Measurements from ENCODE around the gene ST6GALNAC4.

The ST6GALNAC4 gene

GRCh38 chr9:127934986-127935385 is 18.1 kb upstream of the ST6GALNAC4 start:
- TF ChIP-seq SP2 (tag by site-specific recombination; IDR thresholded peaks at IDR 0.05), result no peak
- no peak for TF ChIP-seq ZNF629 (tag by site-specific recombination; IDR thresholded peaks at IDR 0.05)
- no peak for TF ChIP-seq HOXD13 (CRISPR knock-in tag; IDR thresholded peaks at IDR 0.05; ENCODE audit: borderline replicate concordance)
- no peak for TF ChIP-seq ZFP69B (tag by site-specific recombination; IDR thresholded peaks at IDR 0.05)
- no peak for TF ChIP-seq ZBTB17 (tag by site-specific recombination; IDR thresholded peaks at IDR 0.05)
- no peak for TF ChIP-seq ZNF843 (tag by site-specific recombination; IDR thresholded peaks at IDR 0.05)
- TF ChIP-seq PRDM1 (tag by site-specific recombination; IDR thresholded peaks at IDR 0.05), result no peak
- Histone ChIP-seq H3K36me3 (ENCODE audit: control insufficient read depth in 2 of 2, insufficient read depth in 1 of 2, low read length in 2 of 2) (peaks cover 0 to 24% of the 10 kb centered on the region in 2 experiments; a peak in 1 of 3 replicates), H3K4me3 (ENCODE audit: low read depth, low read length) (no peak overlapping the region), H3K27ac (ENCODE audit: extremely low read depth, low read depth, low read length) (no peak overlapping the region), H3K4me1 (ENCODE audit: control insufficient read depth, insufficient read depth, low read length) (0 out of 2 replicates have a peak, but pooled peaks cover 7% of the 10 kb centered on the region), H3K9me3 (ENCODE audit: control insufficient read depth, insufficient read depth, low read depth, low read length) (no peaks in the 10 kb centered on the region)
- ChIA-PET POLR2A (no interaction called here), CTCF (interaction anchor here (0.5 to 4.6 kb wide), 10 partner anchors 8 to 1097 kb away, joined by 3 to 20 read pairs (median 4); partner anchors contain the start of gene NAIF1)

- POLR2A ChIA-PET, result interaction anchor here (0.7 kb wide), 1 partner anchor 334 kb away, joined by 4 read pairs; no protein-coding TSS in a partner anchor
- Histone ChIP-seq H3K27ac (ENCODE audit: extremely low read depth, low read depth, low read length) (no peak overlapping the region), H3K36me3 (ENCODE audit: control insufficient read depth in 2 of 2, insufficient read depth in 1 of 2, low read length in 2 of 2) (peaks cover 0 to 24% of the 10 kb centered on the region in 2 experiments; a peak in 1 of 3 replicates), H3K4me3 (ENCODE audit: low read depth, low read length) (no peak overlapping the region), H3K9me3 (ENCODE audit: control insufficient read depth, insufficient read depth, low read depth, low read length) (no peaks in the 10 kb centered on the region), H3K4me1 (ENCODE audit: control insufficient read depth, insufficient read depth, low read length) (0 out of 2 replicates have a peak, but pooled peaks cover 7% of the 10 kb centered on the region)
- CTCF ChIA-PET, result interaction anchor here (0.6 to 4.6 kb wide), 4 partner anchors 9 to 720 kb away, joined by 3 to 20 read pairs (median 12); no protein-coding TSS in a partner anchor
- TF ChIP-seq EGR2 (tag by site-specific recombination; IDR thresholded peaks at IDR 0.05; ENCODE audit: low read depth) (no peak), ZNF398 (tag by site-specific recombination; IDR thresholded peaks at IDR 0.05) (no peak), ZNF292 (tag by site-specific recombination; IDR thresholded peaks at IDR 0.05; ENCODE audit: borderline replicate concordance, low read depth) (no peak), PRDM10 (tag by site-specific recombination; IDR thresholded peaks at IDR 0.05) (no peak), ZNF513 (tag by site-specific recombination; IDR thresholded peaks at IDR 0.05) (no peak), ZNF391 (tag by site-specific recombination; IDR thresholded peaks at IDR 0.05; ENCODE audit: borderline replicate concordance, low read depth) (no peak), ZSCAN4 (tag by site-specific recombination; IDR thresholded peaks at IDR 0.05) (no peak), ZNF449 (tag by site-specific recombination; IDR thresholded peaks at IDR 0.05) (no peak), ZNF549 (tag by site-specific recombination; IDR thresholded peaks at IDR 0.05) (no peak), INSM2 (tag by site-specific recombination; IDR thresholded peaks at IDR 0.05) (no peak), ZNF362 (tag by site-specific recombination; IDR thresholded peaks at IDR 0.05) (no peak)
These were observed 17.4 kb upstream of the ST6GALNAC4 start for GRCh38 chr9:127934248-127934647.
